Inferior parietal cortex (tissue), 1 donor: ENCODE results near the gene CACNA1E.
"Not testable (repeated sequence)": the region's sequence is repeated elsewhere in the genome, so short reads cannot be mapped to it uniquely, and the experiment has no call there.

Experiments
- DNase-seq: peaks from one replicate; pipeline ENCODE4 v3.0.0-alpha.2; 2016; ENCODE audit errors: extremely low spot score

CACNA1E gene

DNA sequence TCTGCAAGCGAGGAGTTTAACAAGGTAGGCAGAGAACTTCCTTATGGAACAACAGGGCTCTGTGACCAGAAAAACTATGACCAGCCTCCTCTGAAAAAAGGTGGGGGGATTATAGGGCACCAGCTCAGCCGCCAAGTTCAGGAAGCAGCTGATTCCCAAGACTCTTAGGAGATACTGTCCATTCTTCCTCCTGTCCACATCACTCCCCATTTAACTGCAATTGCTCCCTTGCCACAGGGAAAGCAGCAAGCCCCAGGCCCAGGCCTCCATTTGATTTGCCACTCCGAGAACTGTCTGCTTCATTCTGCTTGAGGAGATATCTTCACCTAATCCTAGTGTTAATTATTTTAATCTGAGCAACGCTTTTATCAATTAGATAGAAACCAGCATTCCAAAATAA is 323.9 kb downstream of the CACNA1E start:
- no peak for DNase-seq

DNA sequence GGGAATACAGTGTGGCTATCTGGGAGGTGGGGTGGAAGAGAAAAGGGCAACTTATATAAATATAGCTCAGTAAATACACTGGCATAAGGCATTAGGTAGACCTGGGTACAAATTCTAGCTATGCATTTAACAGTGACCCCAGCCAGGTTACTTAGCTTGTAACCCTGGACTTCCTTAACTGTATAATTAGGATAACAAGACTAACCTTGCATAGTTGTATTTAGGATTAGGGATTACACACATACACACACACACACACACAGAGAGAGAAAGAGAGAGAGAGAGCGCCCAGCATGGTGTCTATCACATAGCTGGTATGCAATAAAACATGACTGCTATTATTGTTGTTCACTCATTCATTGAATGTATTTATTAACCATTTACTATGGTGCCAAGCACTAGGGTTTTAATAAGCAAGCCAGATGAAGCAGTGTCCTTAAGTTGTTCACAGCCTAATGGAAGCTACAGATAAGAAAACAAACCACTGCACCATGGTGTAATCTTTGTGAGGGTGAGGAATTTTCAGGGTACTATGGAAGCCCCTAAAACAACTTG is 326.8 kb downstream of the CACNA1E start:
- no peak for DNase-seq

DNA sequence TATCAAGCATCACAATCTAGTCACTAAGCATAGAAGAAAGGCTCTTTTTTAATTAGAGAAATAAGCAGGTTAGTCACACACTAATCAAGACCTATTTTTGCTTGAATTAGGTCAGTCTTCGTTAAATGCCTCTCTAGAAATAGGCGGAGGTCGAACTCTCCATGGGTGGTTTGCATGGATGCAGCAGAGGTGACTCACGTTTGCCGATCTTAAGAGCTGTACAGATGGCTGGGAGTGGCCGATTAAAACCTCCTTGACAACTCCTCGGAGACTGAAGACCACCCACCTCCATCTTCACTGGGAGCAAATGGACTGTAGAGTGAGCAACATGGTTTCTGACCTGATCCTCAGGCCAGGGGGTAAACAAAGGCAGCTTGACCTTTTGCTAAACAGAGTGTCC is 328.9 kb downstream of the CACNA1E start:
- DNase-seq, result no peak

DNA sequence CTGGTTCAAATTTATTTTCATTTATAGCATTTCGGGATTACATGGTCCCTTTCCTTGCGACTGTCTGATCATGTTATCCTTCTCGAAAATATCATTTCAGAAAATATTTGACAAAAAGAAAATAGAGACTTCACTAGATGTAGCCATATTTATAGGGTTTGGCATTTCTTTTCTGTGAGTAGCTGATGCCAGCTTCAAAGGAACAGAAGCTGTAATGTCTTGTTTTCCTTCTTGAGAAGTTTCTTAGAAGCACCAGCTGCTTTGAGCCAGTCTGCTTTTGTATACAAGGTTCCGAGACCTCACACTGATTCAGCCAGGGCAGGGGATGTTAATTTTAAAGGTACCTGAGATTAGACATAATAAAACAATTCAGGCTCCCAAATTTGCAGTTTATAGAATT is 329.9 kb downstream of the CACNA1E start:
- DNase-seq, result no peak

DNA sequence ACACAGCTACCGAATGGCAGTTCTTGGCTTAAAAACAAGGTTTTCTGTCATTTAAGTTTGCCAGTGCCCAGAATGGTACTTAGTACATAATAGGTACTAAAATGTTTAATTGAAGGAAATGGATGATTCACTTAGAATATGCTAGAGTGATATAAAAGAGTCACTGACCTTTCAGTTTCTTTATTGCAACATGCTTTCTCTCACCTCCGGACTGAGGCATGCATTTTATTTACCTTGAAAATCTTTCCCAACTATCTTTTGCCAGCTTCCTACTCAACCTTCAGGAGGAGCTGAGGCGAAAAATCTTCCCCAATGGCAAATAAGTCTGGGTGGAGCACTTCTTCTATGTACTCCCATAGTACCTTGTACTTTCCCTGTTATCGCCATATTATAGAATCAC is 333.3 kb downstream of the CACNA1E start:
- DNase-seq, result no peak

DNA sequence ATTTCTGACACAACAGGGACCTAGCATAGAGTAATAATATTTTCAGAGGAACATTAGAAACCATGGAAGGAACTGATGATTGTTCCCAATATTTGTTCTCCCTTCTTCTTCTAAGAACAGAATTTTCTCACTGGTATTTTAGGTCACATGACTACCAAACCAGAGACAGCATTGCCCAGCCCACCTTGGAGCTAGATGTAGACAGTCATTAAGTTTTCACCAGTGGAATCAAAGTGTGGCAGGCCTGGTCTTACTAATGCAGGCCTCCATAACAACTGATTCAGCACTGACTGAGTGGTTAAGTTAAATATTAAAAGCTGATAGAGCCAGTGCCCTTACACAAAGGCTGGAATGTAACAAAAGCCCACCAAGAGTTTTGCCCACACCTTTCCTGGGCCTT is 333.8 kb downstream of the CACNA1E start:
- DNase-seq, result no peak

DNA sequence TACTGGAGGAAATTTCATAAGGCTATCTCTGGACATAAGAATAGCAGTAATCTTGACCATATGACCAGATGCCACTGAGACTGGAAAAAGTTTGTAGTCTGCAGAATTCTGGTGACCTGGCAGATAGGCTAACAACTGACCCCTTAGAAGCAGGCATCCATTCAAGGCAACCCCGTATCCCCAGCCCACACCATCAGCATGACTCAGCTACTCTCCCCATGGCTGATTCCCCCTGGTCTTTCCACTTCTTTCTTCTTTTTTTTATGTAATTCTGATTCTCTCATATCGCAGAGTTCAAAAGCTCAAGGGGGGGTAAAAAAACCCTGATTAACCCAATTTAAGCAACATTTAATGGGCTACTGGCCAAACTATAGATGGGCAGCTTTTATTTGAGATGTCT is 335.1 kb downstream of the CACNA1E start:
- no peak for DNase-seq

DNA sequence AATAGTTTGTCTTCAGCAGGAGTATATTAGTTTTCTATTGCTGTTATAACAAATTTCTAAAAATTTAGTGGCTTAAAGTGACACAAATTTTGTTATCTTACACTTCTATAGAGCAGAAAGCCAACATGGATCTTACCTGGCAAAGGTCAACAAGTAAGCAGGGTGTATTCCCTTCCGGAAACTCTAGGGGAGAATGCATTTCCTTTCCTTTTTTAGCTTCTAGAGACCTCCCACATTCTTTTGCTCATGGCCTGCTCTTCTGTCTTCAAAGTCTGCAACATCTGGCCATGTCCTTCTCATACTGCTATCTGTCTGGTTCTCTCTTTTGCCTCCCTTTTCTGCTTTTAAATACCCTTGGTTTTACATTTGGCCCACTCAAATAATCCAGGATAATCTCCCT is 335.6 kb downstream of the CACNA1E start:
- no peak for DNase-seq

DNA sequence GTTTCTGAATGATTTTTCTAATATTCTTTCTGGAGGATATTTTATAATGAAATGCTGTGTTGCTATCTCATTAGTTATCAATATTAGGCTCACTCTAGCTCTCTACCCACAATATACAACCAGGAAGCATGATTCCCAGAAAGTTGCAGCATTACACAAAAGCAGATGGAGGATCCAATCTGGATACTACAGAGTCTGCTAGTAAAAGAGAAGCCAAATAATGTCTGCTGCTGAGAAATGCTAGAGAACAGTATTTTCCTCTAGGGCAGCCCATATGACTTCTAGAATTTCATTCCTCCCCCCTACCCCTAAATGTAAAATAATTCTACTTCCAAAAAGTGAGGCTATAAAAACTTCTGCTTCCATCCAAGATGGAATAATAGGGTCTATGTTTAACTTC is 338.4 kb downstream of the CACNA1E start:
- DNase-seq, result no peak

DNA sequence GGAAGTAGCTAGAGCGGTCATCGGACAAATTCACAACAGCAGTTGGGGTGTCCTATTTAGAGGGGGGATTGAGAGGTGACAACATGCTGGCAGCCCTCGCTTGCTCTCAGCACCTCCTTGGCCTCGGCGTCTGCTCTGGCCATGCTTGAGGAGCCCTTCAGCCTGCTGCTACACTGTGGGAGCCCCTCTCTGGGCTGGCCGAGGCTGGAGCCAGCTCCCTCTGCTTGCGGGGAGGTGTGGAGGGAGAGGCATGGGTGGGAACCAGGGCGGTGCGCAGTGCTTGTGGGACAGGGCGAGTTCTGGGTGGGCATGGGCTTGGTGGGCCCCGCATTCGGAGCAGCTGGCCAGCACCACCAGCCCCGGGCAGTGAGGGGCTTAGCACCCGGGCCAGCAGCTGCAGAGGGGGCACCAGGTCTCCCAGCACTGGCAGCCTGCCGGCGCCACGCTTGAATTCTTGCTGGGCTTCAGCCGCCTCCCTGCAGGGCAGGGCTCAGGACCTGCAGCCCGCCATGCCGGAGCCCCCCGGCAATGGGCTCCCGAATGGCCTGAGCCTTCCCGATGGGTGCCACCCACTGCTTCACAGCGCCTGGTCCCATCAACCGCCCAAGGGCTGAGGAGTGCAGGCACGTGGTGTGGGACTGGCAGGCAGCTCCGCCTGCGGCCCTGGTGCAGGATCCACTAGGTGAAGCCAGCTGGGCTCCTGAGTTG is 349.0 kb downstream of the CACNA1E start:
- DNase-seq, result not testable (repeated sequence)

DNA sequence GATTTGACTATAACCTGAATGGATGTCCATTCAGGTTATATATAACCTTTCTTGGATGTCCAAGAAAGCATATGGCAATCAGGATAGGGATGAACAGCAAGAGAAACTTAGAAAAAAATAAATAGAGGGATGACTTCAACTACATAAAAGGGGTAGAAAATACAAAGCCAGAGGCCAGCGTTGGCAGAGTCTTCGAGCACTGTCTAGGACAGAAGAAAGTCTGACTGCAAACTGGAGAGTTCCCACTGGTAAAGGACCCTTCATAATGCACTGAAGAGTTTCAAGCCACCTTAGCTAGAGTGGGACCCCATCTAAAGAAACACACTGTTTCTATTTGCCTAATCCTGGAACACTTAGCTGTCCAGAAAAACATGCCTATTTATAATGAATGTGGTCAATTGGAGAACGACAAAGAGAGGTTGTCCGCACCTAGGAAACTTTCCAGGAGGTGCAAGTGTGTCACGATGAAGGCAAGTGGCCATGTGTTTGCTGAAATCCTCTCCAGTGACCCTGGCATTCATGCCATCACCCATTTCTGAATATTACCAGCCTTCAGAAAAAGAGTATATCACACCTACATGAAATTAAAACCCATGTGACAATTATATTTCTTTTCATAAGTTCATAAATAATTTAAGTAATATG is 362.8 kb downstream of the CACNA1E start:
- no peak for DNase-seq

DNA sequence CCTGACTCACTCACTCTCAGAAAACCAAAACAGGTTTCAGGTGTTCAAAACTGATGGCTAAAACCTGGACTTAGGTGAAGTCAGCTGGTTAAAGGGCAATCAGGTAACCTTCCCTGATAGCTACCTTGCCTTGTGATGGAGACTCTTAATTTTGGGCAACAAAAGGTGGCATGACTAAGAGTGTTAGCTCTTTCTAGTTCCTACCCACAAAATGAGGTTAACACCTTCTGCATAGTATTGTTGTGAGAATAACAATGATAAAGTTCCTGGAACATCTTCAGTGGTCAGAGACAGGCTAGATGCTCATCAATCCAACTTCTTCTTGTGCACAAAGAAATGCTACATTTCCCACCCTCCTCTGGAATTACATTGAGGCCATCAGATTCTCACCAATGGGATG is 363.4 kb downstream of the CACNA1E start:
- no peak for DNase-seq

DNA sequence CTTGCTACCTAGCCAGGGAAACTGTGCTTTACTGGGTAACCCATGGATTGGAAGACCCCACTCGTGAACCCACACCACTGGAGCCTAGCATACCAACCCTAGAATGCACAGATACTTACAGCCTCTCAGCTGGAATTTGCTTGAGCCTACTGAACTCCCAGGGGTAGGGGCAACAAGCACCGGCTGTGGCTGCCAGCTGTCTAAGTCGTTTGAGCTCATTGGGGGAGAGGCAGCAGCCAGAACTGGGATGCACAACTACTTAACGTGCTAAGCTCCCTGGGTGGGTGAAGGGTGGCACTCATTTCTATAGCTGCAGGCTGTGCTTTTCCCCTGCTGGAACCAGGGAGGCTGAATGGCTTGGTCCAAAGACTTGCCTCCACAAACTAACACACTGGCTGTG is 365.8 kb downstream of the CACNA1E start:
- no peak for DNase-seq

DNA sequence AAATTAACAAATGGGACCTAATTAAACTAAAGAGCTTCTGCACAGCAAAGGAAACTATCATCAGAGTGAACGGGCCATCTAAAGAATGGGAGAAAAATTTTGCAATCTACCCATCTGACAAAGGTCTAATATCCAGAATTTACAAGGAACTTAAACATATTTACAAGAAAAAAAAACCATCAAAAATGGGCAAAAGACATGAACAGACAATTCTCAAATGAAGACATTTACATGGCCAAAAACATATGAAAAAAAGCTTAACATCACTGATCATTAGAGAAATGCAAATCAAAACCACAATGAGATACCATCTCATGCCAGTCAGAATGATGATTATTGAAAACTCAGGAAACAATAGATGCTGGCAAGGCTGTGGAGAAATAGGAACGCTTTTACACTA is 370.9 kb downstream of the CACNA1E start:
- not testable (repeated sequence) for DNase-seq

DNA sequence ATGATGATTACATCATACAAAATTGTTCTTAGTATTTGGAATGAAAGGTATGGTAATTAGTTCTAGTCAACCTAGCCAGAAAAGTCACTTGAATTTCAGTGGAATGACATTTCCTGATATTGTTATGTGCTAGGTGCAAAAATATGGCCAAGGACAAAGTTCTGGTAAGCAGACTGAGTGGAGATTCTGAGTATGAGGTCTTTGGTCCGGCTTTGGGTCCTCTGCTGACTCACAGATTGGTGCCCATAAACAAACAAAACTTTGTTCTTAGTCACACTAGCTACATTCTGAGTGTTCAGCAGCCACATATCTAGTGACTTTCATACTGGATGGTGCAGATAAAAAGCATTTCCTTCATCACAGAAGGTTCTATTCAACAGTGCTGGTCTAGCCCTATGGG is 372.1 kb downstream of the CACNA1E start:
- no peak for DNase-seq
